Neural cell (in vitro differentiated cells): ENCODE data around the gene ARSJ. TPM values are rescaled to one million over a fixed set of nuclear protein-coding genes. Genes with fewer than 3 reads are reported as not detected.

Experiments
- H2AFZ ChIP-seq: fragments of 200-600, 300-800 bp; sonication (generic), shearing (Covaris generic); 2 replicates; pipeline ENCODE4 v1.6.0; 2014; ENCODE audit warnings: low read depth, mild to moderate bottlenecking, antibody characterized with exemption, low read length, moderate library complexity
- H3F3A ChIP-seq: fragments of 200-600 bp; shearing (Covaris generic); 2 replicates; pipeline ENCODE4 v1.6.1; 2016; ENCODE audit warnings: mild to moderate bottlenecking, moderate library complexity, mixed read lengths, antibody characterized with exemption, low read length; ENCODE audit not compliant: insufficient read depth, poor library complexity, severe bottlenecking
- H3K27ac ChIP-seq: fragments of 200-600, 300-800 bp; sonication (generic), shearing (Covaris generic); 2 replicates; pipeline ENCODE4 v1.5.1; 2014; ENCODE audit warnings: mild to moderate bottlenecking, low read length, moderate library complexity
- H3K27me3 ChIP-seq: fragments of 300-800, 200-600 bp; sonication (generic), shearing (Covaris generic); 2 replicates; pipeline ENCODE4 v1.6.0; 2014; ENCODE audit warnings: mild to moderate bottlenecking, low read depth, low read length, moderate library complexity; ENCODE audit not compliant: insufficient read depth
- H3K36me3 ChIP-seq: fragments of 300-800, 200-600 bp; sonication (generic), shearing (Covaris generic); 2 replicates; pipeline ENCODE4 v1.5.1; 2014; ENCODE audit warnings: mild to moderate bottlenecking, antibody characterized with exemption, low read length, moderate library complexity; ENCODE audit not compliant: insufficient read depth
- H3K4me2 ChIP-seq: fragments of 300-800, 200-600 bp; sonication (generic), shearing (Covaris generic); 2 replicates; pipeline ENCODE4 v1.6.0; 2014; ENCODE audit warnings: mild to moderate bottlenecking, low read length
- H3K4me3 ChIP-seq: fragments of 300-800, 200-600 bp; sonication (generic), shearing (Covaris generic); 2 replicates; pipeline ENCODE4 v1.5.1; 2014; ENCODE audit warnings: mild to moderate bottlenecking, low read length, moderate library complexity
- H3K79me2 ChIP-seq: fragments of 200-600 bp; shearing (Covaris generic); replicated peaks from 2 replicates; pipeline ENCODE4 v1.6.0; 2014; ENCODE audit warnings: mild to moderate bottlenecking, low read length, moderate library complexity; ENCODE audit not compliant: insufficient read depth
- H3K9ac ChIP-seq: fragments of 300-800, 200-600 bp; sonication (generic), shearing (Covaris generic); 2 replicates; pipeline ENCODE4 v1.6.1; 2016; ENCODE audit warnings: mild to moderate bottlenecking, low read length, mixed read lengths
- H3K9me2 ChIP-seq: fragments of 200-600 bp; shearing (Covaris generic); 2 replicates; pipeline ENCODE4 v1.6.1; 2016; ENCODE audit warnings: mild to moderate bottlenecking, low read length, mixed read lengths; ENCODE audit not compliant: insufficient read depth
- H3K9me3 ChIP-seq: fragments of 200-600, 300-800 bp; sonication (generic), shearing (Covaris generic); 2 replicates; pipeline ENCODE4 v1.6.1; 2016; ENCODE audit warnings: mild to moderate bottlenecking, mixed run types, low read length, moderate library complexity, mixed read lengths
- H4K20me1 ChIP-seq: fragments of 200-600 bp; shearing (Covaris generic); 2 replicates; pipeline ENCODE4 v1.6.1; 2016; ENCODE audit warnings: mild to moderate bottlenecking, mixed run types; ENCODE audit not compliant: insufficient read depth
- EP300 ChIP-seq: fragments of 450-650 bp; conservative IDR thresholded peaks from 2 replicates; pipeline ENCODE4 v1.6.1; 2014; ENCODE audit warnings: antibody characterized with exemption, mild to moderate bottlenecking, moderate library complexity; ENCODE audit not compliant: poor library complexity, severe bottlenecking
- EZH2 ChIP-seq: fragments of 200-600, 300-800 bp; shearing (Covaris generic), sonication (generic); IDR thresholded peaks from 2 replicates; pipeline ENCODE4 v1.6.1; 2014; ENCODE audit warnings: antibody characterized with exemption, low read length, borderline replicate concordance, mild to moderate bottlenecking; ENCODE audit not compliant: insufficient read depth, poor library complexity, severe bottlenecking
- MXI1 ChIP-seq: fragments of 450-650 bp; conservative IDR thresholded peaks from 2 replicates; pipeline ENCODE4 v1.6.1; 2014; ENCODE audit warnings: antibody characterized with exemption, mild to moderate bottlenecking; ENCODE audit not compliant: poor library complexity, severe bottlenecking
- POLR2AphosphoS5 ChIP-seq: IDR thresholded peaks from 2 replicates; pipeline ENCODE4 v1.6.1; 2012
- RAD21 ChIP-seq: fragments of 450-650 bp; conservative IDR thresholded peaks from 2 replicates; pipeline ENCODE4 v1.6.1; 2014; ENCODE audit warnings: antibody characterized with exemption, mild to moderate bottlenecking, moderate library complexity
- SMC3 ChIP-seq: fragments of 450-650 bp; conservative IDR thresholded peaks from 2 replicates; pipeline ENCODE4 v1.6.1; 2014; ENCODE audit warnings: antibody characterized with exemption, mild to moderate bottlenecking, moderate library complexity; ENCODE audit not compliant: poor library complexity
- TAF1 ChIP-seq: IDR thresholded peaks from 2 replicates; pipeline ENCODE4 v1.6.1; 2012; ENCODE audit warnings: low read depth
- polyA plus RNA-seq: library from polyadenylated mRNA; depleted of rRNA; stranded (reverse); fragments of >200 nt; gene quantifications from 2 replicates; pipeline ENCODE4 v1.2.3, GENCODE V29; 2014
- TF ChIP-seq, protein P1 (sequence below): IDR thresholded peaks from 2 replicates; pipeline ENCODE4 v1.6.1; 2012; ENCODE audit warnings: borderline replicate concordance
- TF ChIP-seq, protein P2 (sequence below): fragments of 450-650 bp; IDR thresholded peaks from 2 replicates; pipeline ENCODE4 v1.5.1; 2014; ENCODE audit warnings: antibody characterized with exemption, mild to moderate bottlenecking, moderate library complexity; ENCODE audit not compliant: poor library complexity, severe bottlenecking

The ARSJ gene
- polyA plus RNA-seq, 1 donor from 2014 or later: 0.10 TPM

DNA sequence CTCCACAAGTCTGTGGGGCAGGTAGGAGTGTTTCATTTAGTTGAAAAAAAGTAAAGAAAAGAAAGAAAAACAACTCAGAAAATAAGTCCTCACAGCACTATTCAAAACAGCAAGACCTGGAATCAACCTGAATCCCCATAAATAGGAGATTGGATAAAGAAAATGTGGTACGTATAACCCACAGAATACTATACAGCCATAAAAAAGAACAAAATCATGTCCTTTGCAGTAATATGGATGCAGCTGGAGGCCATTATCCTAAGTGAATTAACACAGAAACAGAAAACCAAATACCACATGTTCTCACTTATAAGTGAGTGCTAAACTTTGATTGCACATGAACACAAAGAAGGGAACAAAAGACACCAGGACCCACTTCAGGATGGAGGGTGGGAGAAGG is 71.9 kb downstream of the ARSJ start:
- H3K36me3 ChIP-seq: no peaks in the 10 kb centered on the region
- no peak overlapping the region for H3K9ac ChIP-seq
- no peaks in the 10 kb centered on the region for H3K9me3 ChIP-seq
- no peak overlapping the region for H3K4me2 ChIP-seq
- no peak overlapping the region for H2AFZ ChIP-seq
- no peak for TF ChIP-seq MXI1
- TF ChIP-seq, protein P1, sequence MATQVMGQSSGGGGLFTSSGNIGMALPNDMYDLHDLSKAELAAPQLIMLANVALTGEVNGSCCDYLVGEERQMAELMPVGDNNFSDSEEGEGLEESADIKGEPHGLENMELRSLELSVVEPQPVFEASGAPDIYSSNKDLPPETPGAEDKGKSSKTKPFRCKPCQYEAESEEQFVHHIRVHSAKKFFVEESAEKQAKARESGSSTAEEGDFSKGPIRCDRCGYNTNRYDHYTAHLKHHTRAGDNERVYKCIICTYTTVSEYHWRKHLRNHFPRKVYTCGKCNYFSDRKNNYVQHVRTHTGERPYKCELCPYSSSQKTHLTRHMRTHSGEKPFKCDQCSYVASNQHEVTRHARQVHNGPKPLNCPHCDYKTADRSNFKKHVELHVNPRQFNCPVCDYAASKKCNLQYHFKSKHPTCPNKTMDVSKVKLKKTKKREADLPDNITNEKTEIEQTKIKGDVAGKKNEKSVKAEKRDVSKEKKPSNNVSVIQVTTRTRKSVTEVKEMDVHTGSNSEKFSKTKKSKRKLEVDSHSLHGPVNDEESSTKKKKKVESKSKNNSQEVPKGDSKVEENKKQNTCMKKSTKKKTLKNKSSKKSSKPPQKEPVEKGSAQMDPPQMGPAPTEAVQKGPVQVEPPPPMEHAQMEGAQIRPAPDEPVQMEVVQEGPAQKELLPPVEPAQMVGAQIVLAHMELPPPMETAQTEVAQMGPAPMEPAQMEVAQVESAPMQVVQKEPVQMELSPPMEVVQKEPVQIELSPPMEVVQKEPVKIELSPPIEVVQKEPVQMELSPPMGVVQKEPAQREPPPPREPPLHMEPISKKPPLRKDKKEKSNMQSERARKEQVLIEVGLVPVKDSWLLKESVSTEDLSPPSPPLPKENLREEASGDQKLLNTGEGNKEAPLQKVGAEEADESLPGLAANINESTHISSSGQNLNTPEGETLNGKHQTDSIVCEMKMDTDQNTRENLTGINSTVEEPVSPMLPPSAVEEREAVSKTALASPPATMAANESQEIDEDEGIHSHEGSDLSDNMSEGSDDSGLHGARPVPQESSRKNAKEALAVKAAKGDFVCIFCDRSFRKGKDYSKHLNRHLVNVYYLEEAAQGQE: no peak
- TF ChIP-seq RAD21: no peak
- no peak for TF ChIP-seq EZH2
- TF ChIP-seq, protein P2, sequence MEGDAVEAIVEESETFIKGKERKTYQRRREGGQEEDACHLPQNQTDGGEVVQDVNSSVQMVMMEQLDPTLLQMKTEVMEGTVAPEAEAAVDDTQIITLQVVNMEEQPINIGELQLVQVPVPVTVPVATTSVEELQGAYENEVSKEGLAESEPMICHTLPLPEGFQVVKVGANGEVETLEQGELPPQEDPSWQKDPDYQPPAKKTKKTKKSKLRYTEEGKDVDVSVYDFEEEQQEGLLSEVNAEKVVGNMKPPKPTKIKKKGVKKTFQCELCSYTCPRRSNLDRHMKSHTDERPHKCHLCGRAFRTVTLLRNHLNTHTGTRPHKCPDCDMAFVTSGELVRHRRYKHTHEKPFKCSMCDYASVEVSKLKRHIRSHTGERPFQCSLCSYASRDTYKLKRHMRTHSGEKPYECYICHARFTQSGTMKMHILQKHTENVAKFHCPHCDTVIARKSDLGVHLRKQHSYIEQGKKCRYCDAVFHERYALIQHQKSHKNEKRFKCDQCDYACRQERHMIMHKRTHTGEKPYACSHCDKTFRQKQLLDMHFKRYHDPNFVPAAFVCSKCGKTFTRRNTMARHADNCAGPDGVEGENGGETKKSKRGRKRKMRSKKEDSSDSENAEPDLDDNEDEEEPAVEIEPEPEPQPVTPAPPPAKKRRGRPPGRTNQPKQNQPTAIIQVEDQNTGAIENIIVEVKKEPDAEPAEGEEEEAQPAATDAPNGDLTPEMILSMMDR: no peak
- TF ChIP-seq TAF1: no peak
- TF ChIP-seq EP300: no peak
- no peak for TF ChIP-seq POLR2AphosphoS5
- no peak for TF ChIP-seq SMC3
- H3K27ac ChIP-seq: no peak overlapping the region
- H3K79me2 ChIP-seq: no peaks in the 10 kb centered on the region
- H4K20me1 ChIP-seq: no peaks in the 10 kb centered on the region
- no peak overlapping the region for H3K4me3 ChIP-seq
- no peaks in the 10 kb centered on the region for H3K9me2 ChIP-seq
- H3K27me3 ChIP-seq: no peaks in the 10 kb centered on the region
- no peaks in the 10 kb centered on the region for H3F3A ChIP-seq

DNA sequence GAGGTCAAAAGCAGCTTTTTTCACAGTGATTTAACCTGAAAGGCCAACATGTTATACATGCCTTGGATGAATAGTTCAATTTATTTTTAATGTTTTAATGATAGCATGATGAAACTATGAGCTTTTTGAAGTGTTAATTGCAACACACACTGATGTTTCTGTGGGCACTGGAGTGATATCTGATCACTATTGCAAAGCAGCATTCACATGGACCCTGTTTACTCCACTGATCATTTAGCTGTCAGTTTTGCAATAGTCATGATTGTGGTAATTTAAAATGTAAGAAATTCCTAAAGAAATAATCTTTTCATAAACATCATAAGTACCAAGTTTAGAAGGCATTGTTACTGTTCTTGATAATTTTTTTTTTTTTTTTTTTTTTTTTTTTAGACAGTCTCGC is 74.1 kb downstream of the ARSJ start:
- Histone ChIP-seq H3K9me2 (no peaks in the 10 kb centered on the region), H3K4me2 (no peak overlapping the region), H3F3A (no peaks in the 10 kb centered on the region), H3K9me3 (no peaks in the 10 kb centered on the region), H3K4me3 (no peak overlapping the region), H3K79me2 (no peaks in the 10 kb centered on the region), H3K36me3 (no peaks in the 10 kb centered on the region), H2AFZ (no peak overlapping the region), H3K27me3 (no peaks in the 10 kb centered on the region), H3K27ac (no peak overlapping the region), H3K9ac (no peak overlapping the region), H4K20me1 (no peaks in the 10 kb centered on the region)
- no peak for TF ChIP-seq EP300
- TF ChIP-seq, protein P2: no peak
- no peak for TF ChIP-seq TAF1
- TF ChIP-seq SMC3: no peak
- no peak for TF ChIP-seq MXI1
- no peak for TF ChIP-seq EZH2
- TF ChIP-seq RAD21: no peak
- TF ChIP-seq, protein P1: no peak
